ENCODE data around the gene TSHZ1. TPM values are rescaled to one million over a fixed set of nuclear protein-coding genes. Genes with fewer than 3 reads are reported as not detected.

The TSHZ1 gene
- total and polyA plus RNA-seq, 2 of the 8 experiments (the other 6 are each of a cell fraction or from before 2014, with no cell fraction given): 0.03 to 0.32 TPM

GRCh38 chr18:75161256-75162028 is 49.2 kb upstream of the TSHZ1 start:
- DNase-seq (ENCODE audit: low read depth in 1 of 2, low spot score in 2 of 2) (no peak), FAIRE-seq (no peak)
- Histone ChIP-seq H3K14ac (ENCODE audit: insufficient read length) (no peak overlapping the region), H3K4me1 (replicated peaks in 1 of 4; ENCODE audit: control insufficient read depth in 3 of 4, insufficient read depth in 4 of 4, low read length in 3 of 4) (0 out of 7 replicates have a peak, but pooled peaks cover 0 to 2% (median 0%) of the 10 kb centered on the region in 4 experiments), H3K4me3 (ENCODE audit: extremely low read depth in 1 of 4, insufficient read depth in 2 of 4, low read depth in 3 of 4, low read length in 4 of 4) (no peak overlapping the region), H3K56ac (replicated peaks; ENCODE audit: insufficient read length, low read depth, low read length) (no peak overlapping the region), H3K79me1 (ENCODE audit: low read depth, low read length) (no peaks in the 10 kb centered on the region), H3K9ac (replicated peaks in 1 of 4; ENCODE audit: extremely low read depth in 1 of 4, low read depth in 3 of 4, low read length in 3 of 4) (no peak overlapping the region), H2BK20ac (ENCODE audit: low read length) (no peak overlapping the region), H3K23ac (ENCODE audit: insufficient read length) (no peak overlapping the region), H3K9me3 (ENCODE audit: insufficient read depth in 2 of 2, low read depth in 1 of 2, low read length in 1 of 2) (no peaks in the 10 kb centered on the region), H3K27ac (ENCODE audit: low read depth, low read length) (no peak overlapping the region), H2AK5ac (ENCODE audit: low read depth, low read length) (no peak overlapping the region), H4K20me1 (replicated peaks in 1 of 2; ENCODE audit: control insufficient read depth in 1 of 2, insufficient read depth in 2 of 2, low read length in 2 of 2) (no peaks in the 10 kb centered on the region), H3K18ac (ENCODE audit: extremely low read depth, low read length) (no peak overlapping the region), H2BK15ac (ENCODE audit: low read length) (0 out of 2 replicates have a peak overlapping the region, but pooled peaks have one; percentile 53), H2BK120ac (replicated peaks; ENCODE audit: low read depth, low read length) (no peak overlapping the region), H3K79me2 (ENCODE audit: control insufficient read depth in 1 of 2, insufficient read depth in 2 of 2, low read length in 2 of 2) (no peaks in the 10 kb centered on the region), H2BK12ac (ENCODE audit: low read depth, low read length) (no peak overlapping the region), H4K5ac (ENCODE audit: insufficient read length, low read depth, low read length) (no peak overlapping the region), H3K36me3 (ENCODE audit: control insufficient read depth in 2 of 4, insufficient read depth in 4 of 4, low read length in 3 of 4) (no peaks in the 10 kb centered on the region), H4K8ac (ENCODE audit: extremely low read depth, insufficient read depth, low read length) (peak overlapping the region; percentile 53; the same call in 1 of the 2 replicates), H2AFZ (ENCODE audit: low read length) (peak overlapping the region; percentile 84; the same call in 1 of the 2 replicates), H3K27me3 (replicated peaks in 1 of 4; ENCODE audit: control insufficient read depth in 3 of 4, extremely low read depth in 1 of 4, insufficient read depth in 3 of 4, low read length in 3 of 4) (no peaks in the 10 kb centered on the region), H2BK5ac (ENCODE audit: low read depth, low read length) (no peak overlapping the region), H3K4ac (replicated peaks; ENCODE audit: insufficient read length, low read depth, low read length) (no peak overlapping the region), H3K23me2 (ENCODE audit: low read depth, low read length) (no peaks in the 10 kb centered on the region), H3K4me2 (ENCODE audit: insufficient read depth in 1 of 2, low read depth in 2 of 2, low read length in 2 of 2) (no peak overlapping the region), H4K91ac (replicated peaks; ENCODE audit: insufficient read length, low read length) (no peak overlapping the region)
- TF ChIP-seq HDAC2 (IDR thresholded peaks at IDR 0.05; ENCODE audit: borderline replicate concordance in 1 of 2, low read depth in 2 of 2, low read length in 2 of 2) (no peak), POLR2A (IDR thresholded peaks at IDR 0.05; ENCODE audit: control extremely low read depth in 1 of 2, low read depth in 2 of 2, low read length in 2 of 2) (no peak), SIRT6 (IDR thresholded peaks at IDR 0.05; ENCODE audit: low read length) (no peak)
- TF ChIP-seq, protein P1, sequence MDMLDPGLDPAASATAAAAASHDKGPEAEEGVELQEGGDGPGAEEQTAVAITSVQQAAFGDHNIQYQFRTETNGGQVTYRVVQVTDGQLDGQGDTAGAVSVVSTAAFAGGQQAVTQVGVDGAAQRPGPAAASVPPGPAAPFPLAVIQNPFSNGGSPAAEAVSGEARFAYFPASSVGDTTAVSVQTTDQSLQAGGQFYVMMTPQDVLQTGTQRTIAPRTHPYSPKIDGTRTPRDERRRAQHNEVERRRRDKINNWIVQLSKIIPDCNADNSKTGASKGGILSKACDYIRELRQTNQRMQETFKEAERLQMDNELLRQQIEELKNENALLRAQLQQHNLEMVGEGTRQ (IDR thresholded peaks at IDR 0.05; ENCODE audit: low read length): no peak
- ChIA-PET POLR2A (ENCODE audit: partially characterized antibody) (no interaction called here), CTCF (ENCODE audit: partially characterized antibody) (no interaction called here)
- WGBS, 2 experiments (ENCODE audit: extremely low coverage in 1 of 2, insufficient coverage in 1 of 2, insufficient read length in 1 of 2, insufficient replicate concordance in 2 of 2, low coverage in 1 of 2, low lambda C conversion rate in 2 of 2, missing lambda C conversion rate in 1 of 2): 92% methylated on average over 14 of the region's 14 CpGs; no CpG with 5 or more reads in 1 of the 2 experiments
